HG02981 (cell line): Measurements from ENCODE around the gene STRA6.

ENCODE experiments used
- ATAC-seq: cut with Tn5 transposase; IDR thresholded peaks from one replicate; pipeline ENCODE4 v1.9.1; 2021; ENCODE audit warnings: mild to moderate bottlenecking, moderate library complexity; ENCODE audit not compliant: unreplicated experiment

STRA6 gene

DNA sequence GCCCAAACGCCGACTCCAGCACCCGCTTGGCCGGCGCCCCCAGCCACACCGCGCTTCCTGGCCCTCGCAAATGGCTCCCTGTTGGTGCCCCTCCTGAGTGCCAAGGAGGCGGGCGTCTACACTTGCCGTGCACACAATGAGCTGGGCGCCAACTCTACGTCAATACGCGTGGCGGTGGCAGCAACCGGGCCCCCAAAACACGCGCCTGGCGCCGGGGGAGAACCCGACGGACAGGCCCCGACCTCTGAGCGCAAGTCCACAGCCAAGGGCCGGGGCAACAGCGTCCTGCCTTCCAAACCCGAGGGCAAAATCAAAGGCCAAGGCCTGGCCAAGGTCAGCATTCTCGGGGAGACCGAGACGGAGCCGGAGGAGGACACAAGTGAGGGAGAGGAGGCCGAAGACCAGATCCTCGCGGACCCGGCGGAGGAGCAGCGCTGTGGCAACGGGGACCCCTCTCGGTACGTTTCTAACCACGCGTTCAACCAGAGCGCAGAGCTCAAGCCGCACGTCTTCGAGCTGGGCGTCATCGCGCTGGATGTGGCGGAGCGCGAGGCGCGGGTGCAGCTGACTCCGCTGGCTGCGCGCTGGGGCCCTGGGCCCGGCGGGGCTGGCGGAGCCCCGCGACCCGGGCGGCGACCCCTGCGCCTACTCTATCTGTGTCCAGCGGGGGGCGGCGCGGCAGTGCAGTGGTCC lies 68.7 kb downstream of the STRA6 start:
- ATAC-seq: no peak

GRCh38 chr15:74132681-74133651 lies 69.6 kb downstream of the STRA6 start:
- ATAC-seq: no peak

GRCh38 chr15:74131628-74132413 lies 70.8 kb downstream of the STRA6 start:
- ATAC-seq: no peak

GRCh38 chr15:74130849-74131627 lies 71.5 kb downstream of the STRA6 start:
- ATAC-seq: no peak

- ATAC-seq: no peak
Measured at GRCh38 chr15:74130155-74130848, 72.3 kb downstream of the STRA6 start, which contains the start of gene ISLR2. Gene ISLR2, plus strand, starts transcription at chr15:74130586. Its CDS starts 2,169 bp downstream, at chr15:74132755.

GRCh38 chr15:74129586-74130154 lies 72.9 kb downstream of the STRA6 start:
- ATAC-seq: no peak
